ENCODE results near the gene SCARF2. TPM values are rescaled to one million over a fixed set of nuclear protein-coding genes. Genes with fewer than 3 reads are reported as not detected.

Gene SCARF2
- total RNA-seq, 2 experiments from 2014 or later, result 2.5 to 3.1 TPM

GRCh38 chr22:20429254-20430100, 8.1 kb downstream of the SCARF2 start:
- Mint-ChIP-seq H3K27ac (peak overlapping the region; percentile 53), H3K27me3 (peaks cover 39% of the 10 kb centered on the region), H3K36me3 (ENCODE audit: low read depth) (no peaks in the 10 kb centered on the region), H3K4me1 (ENCODE audit: low read depth) (peaks cover 17% of the 10 kb centered on the region), H3K4me3 (peak overlapping the region; percentile 86), H3K9me3 (no peaks in the 10 kb centered on the region)
- ATAC-seq (ENCODE audit: poor library complexity) (peak; percentile 73), DNase-seq (peak; percentile 64 to 95 (median 77))
- ChIA-PET CTCF (interaction anchor here (1.2 to 2.3 kb wide), 2 partner anchors 11 to 27 kb away, joined by 5 to 7 read pairs; no protein-coding TSS in a partner anchor), POLR2A (interaction anchor here (0.6 to 6.7 kb wide), 8 partner anchors 11 to 128 kb away, joined by 3 to 67 read pairs (median 5); partner anchors contain the start of genes KLHL22 and MED15)
- TF ChIP-seq CTCF (IDR thresholded peaks at IDR 0.05), result no peak
- H3K4me1 ChIP-seq (ENCODE audit: insufficient read depth, low read length), result peaks cover 44% of the 10 kb centered on the region
- intact Hi-C loops (cut with DNase I, micrococcal nuclease), result loop anchor here (1.0 to 2.0 kb wide), 2 partner anchors 27 to 67 kb away; no protein-coding TSS in a partner anchor
- H3K27ac ChIP-seq (ENCODE audit: low read depth in 1 of 2, low read length in 2 of 2), result no peak overlapping the region
- H3K36me3 ChIP-seq (ENCODE audit: insufficient read depth, low read length), result no peaks in the 10 kb centered on the region
- peak overlapping the region; percentile 78 for H3K4me3 ChIP-seq (ENCODE audit: low read length)
- peaks cover 23 to 26% of the 10 kb centered on the region in 2 experiments for H3K27me3 ChIP-seq (ENCODE audit: control insufficient read depth in 1 of 2, insufficient read depth in 2 of 2, low read length in 2 of 2)
- H3K9me3 ChIP-seq (ENCODE audit: control insufficient read depth in 1 of 2, insufficient read depth in 1 of 2, low read length in 2 of 2), result peaks cover 0 to 13% of the 10 kb centered on the region in 2 experiments

- Histone ChIP-seq H3K27ac (ENCODE audit: low read depth in 1 of 2, low read length in 2 of 2) (no peak overlapping the region), H3K4me3 (ENCODE audit: low read length) (peak overlapping the region; percentile 78), H3K27me3 (ENCODE audit: control insufficient read depth in 1 of 2, insufficient read depth in 2 of 2, low read length in 2 of 2) (peaks cover 21 to 23% of the 10 kb centered on the region in 2 experiments), H3K36me3 (ENCODE audit: insufficient read depth, low read length) (no peaks in the 10 kb centered on the region), H3K4me1 (ENCODE audit: insufficient read depth, low read length) (peaks cover 44% of the 10 kb centered on the region), H3K9me3 (ENCODE audit: control insufficient read depth in 1 of 2, insufficient read depth in 1 of 2, low read length in 2 of 2) (peaks cover 0 to 13% of the 10 kb centered on the region in 2 experiments)
- Mint-ChIP-seq H3K4me1 (ENCODE audit: low read depth) (peaks cover 14% of the 10 kb centered on the region), H3K27ac (peak overlapping the region; percentile 53), H3K4me3 (peak overlapping the region; percentile 86), H3K27me3 (peaks cover 35% of the 10 kb centered on the region), H3K9me3 (no peaks in the 10 kb centered on the region), H3K36me3 (ENCODE audit: low read depth) (no peaks in the 10 kb centered on the region)
- intact Hi-C loops (cut with DNase I, micrococcal nuclease), result loop anchor here in 1 of 2 experiments (2.0 kb wide), 1 partner anchor 68 kb away; no protein-coding TSS in a partner anchor
- no peak for DNase-seq
- no peak for ATAC-seq (ENCODE audit: poor library complexity)
- ChIA-PET CTCF (interaction anchor here (1.2 to 2.3 kb wide), 2 partner anchors 10 to 28 kb away, joined by 5 to 7 read pairs; no protein-coding TSS in a partner anchor), POLR2A (interaction anchor here (0.6 to 6.7 kb wide), 8 partner anchors 10 to 129 kb away, joined by 3 to 67 read pairs (median 5); partner anchors contain the start of genes KLHL22 and MED15)
- TF ChIP-seq CTCF (IDR thresholded peaks at IDR 0.05), result no peak
These were observed 8.9 kb downstream of the SCARF2 start for GRCh38 chr22:20428496-20429253.

GRCh38 chr22:20427945-20428417, 9.6 kb downstream of the SCARF2 start:
- Histone ChIP-seq H3K4me1 (ENCODE audit: insufficient read depth, low read length) (peaks cover 44% of the 10 kb centered on the region), H3K27me3 (ENCODE audit: control insufficient read depth in 1 of 2, insufficient read depth in 2 of 2, low read length in 2 of 2) (peaks cover 21 to 23% of the 10 kb centered on the region in 2 experiments), H3K27ac (ENCODE audit: low read depth in 1 of 2, low read length in 2 of 2) (no peak overlapping the region), H3K9me3 (ENCODE audit: control insufficient read depth in 1 of 2, insufficient read depth in 1 of 2, low read length in 2 of 2) (peaks cover 0 to 13% of the 10 kb centered on the region in 2 experiments), H3K36me3 (ENCODE audit: insufficient read depth, low read length) (no peaks in the 10 kb centered on the region), H3K4me3 (ENCODE audit: low read length) (no peak overlapping the region)
- Mint-ChIP-seq H3K27me3 (peaks cover 32% of the 10 kb centered on the region), H3K4me1 (ENCODE audit: low read depth) (peaks cover 18% of the 10 kb centered on the region), H3K36me3 (ENCODE audit: low read depth) (no peaks in the 10 kb centered on the region), H3K9me3 (no peaks in the 10 kb centered on the region), H3K4me3 (peak overlapping the region; percentile 86), H3K27ac (no peak overlapping the region)
- no peak for TF ChIP-seq CTCF (IDR thresholded peaks at IDR 0.05)
- no peak for DNase-seq
- ATAC-seq (ENCODE audit: poor library complexity), result no peak
- intact Hi-C loops (cut with DNase I, micrococcal nuclease), result loop anchor here in 1 of 2 experiments (2.0 kb wide), 1 partner anchor 69 kb away; no protein-coding TSS in a partner anchor
- ChIA-PET POLR2A (interaction anchor here (6.7 kb wide), 1 partner anchor 36 kb away, joined by 67 read pairs; no protein-coding TSS in a partner anchor), CTCF (interaction anchor here (2.3 kb wide), 1 partner anchor 10 kb away, joined by 7 read pairs; no protein-coding TSS in a partner anchor)
